ENCODE results near the gene PDE3B.

The PDE3B gene

DNA sequence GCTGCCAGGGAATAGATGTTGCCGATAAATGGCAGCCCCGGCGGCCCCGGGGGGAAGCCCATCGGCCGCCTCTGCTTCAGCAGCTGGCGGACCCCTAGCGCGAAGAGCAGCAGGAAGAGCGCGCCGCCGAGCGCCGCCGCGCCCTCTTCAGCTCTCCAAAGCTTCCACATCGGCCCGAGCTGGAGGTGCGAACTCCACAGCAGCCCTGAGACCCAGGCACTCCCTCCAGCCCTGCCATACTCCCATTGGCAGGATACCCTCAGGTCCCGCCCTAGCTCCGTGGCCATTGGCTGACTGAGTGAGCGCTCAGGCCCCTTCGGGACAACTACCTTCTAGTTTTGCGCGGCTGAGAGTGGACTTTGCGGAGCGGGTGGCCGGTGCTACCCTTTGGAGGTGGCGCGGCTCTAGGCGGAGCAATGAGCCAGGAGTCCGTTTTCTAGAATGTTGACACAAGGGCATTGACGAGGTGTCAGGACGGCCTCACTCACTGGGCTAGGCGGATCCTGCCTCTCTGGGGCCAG, 248.5 kb downstream of the PDE3B start, which contains the start of gene CYP2R1:
Gene CYP2R1 (minus strand): TSS at position 196 of the 521 bp plus-strand sequence. CDS start 26 bp downstream, at position 170.
- peak; percentile 96 for DNase-seq

DNA sequence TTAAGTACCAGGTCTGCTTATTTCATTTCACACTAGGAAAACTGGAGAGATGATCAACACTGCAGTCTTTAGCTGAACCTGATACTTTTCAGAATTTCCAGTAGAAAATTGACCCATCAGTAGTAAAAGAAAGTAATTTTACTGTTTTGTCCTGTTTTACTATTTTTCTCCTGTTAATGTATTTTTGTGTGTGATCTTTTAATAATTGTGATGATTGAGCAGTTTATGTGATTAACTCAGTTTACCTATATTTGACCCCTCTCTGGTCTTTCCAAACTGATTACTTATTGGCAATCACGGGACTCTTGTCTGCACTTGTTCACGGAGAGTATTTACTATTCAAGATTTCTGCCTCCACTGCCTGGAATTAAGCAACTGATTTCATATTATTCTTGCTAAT, 249.0 kb downstream of the PDE3B start:
- no peak for DNase-seq

DNA sequence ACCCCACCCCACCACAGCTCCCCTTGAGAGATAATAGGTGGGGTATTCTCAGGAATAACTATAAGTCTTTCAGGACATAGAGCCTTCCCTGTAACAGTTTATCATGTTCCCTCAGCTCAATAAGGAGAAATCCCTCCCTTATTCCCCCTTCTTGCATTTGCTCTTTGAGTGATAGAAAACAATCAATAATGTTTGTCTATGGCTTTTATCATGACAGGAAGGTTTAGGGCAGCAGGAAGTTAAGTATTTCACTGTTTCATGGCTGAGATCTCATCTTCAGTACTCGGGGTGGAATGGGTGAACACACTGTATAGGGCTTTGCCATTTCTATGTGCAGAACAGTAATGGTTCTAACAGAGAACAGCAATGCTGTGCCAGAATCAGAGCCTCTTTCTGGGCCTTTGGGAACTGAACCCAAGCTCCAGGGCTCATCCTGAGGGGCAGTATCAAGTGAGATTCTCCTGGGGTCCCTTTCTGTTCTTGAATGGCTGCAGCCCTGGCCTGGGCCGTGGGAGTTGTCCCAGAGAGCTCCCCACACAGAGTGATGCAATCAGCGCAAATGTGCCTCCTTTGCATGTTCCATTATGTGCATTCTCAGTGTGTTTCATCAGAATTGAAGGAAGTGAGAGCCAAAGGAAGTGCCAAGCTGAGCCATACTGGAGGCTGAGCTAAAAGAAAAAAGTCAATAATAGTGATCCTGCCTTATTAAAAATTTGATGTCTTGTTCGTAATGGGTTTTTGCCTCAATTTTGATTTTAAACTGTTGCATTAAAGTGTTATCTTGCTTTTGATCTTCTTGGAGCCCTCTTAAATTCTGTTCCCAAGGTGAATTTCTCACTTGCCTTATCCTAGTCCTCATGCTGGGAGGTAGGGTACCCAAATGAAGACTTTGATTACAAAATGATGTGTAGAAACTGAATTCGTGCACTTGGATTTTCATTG, 251.3 kb downstream of the PDE3B start:
- peak; percentile 31 for DNase-seq

DNA sequence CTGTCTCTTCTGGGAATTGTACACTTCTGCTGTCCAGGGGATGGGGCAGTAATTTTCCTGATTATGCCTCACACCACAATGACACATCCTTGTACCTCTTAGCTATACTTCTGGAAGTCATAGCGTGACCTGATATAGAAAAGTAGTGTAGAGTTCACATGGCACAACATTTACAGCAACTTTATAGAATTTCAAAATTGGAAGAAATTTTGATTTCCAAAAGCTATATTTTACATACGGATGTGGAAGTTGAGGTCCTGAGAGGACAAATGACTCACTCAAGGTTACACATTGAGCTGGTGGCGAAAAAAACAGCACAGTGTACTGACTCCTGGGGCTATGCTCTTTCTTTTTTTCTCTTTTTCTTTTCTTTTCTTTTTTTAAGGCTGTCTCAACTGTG, 254.8 kb downstream of the PDE3B start:
- no peak for DNase-seq

DNA sequence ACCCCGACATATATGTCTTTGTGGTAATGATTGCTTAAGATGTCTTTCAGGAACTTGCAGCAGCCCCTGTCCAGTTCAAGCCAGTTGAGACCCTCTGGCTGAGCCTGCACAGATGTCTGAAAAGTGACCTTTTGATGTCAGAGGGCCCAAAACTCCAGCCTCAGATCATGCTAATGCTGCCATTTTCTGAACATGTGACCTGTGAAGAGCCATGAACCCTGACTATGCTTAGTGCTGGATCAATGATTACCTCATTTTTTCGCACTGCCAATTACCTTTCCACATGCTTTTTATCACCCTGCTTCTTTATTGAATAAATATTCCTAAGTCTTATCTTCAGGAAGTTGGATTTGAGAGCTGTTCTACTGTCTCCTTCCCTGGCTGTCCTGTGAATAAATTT, 255.3 kb downstream of the PDE3B start:
- DNase-seq = no peak

DNA sequence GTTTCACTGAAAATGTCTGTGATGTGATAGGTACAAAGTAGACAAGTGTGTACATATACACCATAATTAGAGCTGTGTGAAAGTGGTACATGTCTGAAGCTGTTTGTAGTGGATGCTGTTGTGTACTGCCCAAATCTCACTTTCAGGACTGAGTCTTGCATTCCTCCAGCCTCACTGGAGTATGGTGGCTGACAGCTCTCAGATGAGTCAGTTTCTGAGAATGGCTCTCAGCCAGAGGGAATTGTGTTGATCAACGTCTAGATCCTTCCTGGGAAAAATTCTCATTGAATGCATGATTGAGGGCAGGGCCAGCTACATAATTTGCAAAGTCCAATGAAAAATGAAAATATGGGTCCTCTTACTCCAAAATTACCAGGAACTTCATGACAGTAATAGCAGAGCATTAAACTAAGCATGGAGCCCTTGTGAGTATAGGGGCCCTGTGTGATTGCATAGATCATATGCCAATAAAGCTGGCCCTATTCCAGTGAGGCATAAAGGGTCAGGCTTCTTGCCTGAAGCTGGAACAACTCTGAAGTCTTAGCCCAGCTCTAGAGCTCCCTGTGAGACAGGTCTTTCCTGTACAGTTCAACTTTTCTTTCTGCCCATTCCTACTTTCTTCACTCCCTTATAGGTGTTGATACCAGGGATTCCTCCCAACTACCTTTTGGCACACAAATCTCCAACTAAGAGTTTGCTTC, 259.2 kb downstream of the PDE3B start:
- DNase-seq = no peak

DNA sequence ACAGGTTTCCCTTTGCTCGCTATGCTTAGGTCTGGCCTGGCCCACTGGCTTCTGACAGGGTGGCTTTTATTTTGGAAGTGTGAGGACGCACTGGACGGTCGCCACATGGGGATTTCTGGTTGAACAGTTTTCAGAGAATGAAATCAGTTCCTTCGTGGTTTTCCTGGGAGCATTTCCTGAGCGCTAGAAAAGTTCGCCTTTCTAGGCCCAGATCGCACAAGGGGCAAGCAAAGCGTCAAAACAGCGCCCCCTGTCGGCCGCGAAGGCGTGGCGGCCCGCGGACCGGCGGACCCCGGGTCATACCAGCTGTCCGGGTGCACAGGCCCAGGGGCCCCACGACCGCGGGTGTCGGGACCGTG, 261.1 kb downstream of the PDE3B start:
- peak; percentile 89 for DNase-seq

DNA sequence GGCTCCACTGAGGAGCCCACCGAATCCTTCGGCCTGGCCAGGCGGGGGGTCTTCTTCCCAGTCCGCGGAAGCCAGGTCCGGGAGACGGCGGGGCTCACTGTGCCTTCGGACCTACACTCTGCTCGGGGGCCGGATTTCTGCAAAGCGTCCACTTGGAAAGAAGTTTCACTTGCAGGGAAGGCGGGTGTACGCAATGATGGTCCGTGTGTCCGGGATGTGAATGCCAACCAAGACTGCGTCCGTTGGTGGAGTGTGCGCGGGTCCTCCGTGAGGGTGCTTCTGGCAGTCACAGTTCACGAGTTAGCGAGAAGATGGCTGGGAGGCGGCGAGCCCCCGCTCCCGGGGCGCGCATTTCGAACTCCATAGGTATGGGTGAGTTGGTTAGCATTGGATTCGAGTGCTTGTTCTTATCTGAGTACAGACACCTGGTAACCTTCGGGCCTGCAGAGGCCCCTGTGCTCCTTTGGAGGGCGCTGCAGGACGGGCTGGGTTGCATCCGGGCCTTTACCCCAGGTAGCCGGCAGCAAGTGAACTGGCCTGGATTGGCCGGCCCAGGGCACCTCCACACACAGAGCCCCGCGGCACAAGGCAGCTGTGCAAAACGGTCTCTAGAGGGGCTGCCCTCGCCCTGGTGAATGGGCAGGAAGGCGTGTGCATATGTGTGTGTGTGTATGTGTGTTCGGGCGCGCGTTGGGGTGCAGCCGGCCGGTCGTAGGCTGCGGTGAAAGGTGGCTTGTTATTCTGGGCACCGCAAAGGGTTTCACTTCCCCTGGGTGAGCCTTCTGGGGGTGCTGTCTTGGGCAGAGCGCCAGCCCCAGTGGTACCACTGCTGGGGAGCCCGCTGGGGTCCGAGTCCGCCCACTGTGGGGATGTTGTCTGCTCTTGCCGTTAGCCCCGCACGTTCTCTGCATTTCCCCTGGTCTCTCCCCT, 261.8 kb downstream of the PDE3B start:
- DNase-seq = peak; percentile 68

DNA sequence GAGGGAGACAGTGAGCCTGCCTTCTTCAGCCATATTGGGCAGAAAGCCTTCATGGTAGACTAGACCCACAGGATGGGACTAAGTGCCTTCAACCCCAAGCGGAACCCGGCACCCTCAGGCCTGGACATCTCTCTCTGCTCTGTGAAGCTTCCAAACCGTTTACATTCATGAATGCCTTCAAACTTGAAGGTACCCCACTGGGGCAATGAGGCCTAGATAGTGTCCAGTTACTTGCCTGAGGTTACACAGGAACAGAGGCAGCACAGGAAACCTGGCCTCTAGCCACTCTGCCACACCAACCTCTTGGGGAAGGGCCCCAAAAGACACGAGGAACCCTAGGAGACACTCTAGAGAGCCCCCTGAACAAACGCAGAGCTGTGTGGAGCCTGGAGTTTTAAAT, 263.0 kb downstream of the PDE3B start:
- DNase-seq = no peak

DNA sequence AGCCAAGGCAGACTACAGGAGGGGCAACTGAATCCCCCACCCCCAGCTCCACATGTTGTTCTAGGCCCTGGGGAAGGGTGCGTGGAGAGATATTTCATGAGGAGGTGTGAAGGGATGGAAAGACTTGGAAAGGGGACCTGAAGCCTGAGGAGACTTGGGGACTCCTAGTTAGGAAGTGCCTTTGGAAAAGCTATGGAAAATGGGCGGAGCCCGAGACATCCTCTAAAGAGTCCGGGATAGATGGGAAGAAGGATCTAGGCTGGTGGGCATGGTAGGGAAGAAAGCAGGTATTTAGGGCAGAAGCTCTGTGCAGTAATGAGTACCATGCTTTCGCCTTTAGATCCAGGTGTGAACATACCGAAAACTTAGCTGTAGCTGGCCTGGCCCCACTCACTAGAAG, 263.4 kb downstream of the PDE3B start:
- no peak for DNase-seq

DNA sequence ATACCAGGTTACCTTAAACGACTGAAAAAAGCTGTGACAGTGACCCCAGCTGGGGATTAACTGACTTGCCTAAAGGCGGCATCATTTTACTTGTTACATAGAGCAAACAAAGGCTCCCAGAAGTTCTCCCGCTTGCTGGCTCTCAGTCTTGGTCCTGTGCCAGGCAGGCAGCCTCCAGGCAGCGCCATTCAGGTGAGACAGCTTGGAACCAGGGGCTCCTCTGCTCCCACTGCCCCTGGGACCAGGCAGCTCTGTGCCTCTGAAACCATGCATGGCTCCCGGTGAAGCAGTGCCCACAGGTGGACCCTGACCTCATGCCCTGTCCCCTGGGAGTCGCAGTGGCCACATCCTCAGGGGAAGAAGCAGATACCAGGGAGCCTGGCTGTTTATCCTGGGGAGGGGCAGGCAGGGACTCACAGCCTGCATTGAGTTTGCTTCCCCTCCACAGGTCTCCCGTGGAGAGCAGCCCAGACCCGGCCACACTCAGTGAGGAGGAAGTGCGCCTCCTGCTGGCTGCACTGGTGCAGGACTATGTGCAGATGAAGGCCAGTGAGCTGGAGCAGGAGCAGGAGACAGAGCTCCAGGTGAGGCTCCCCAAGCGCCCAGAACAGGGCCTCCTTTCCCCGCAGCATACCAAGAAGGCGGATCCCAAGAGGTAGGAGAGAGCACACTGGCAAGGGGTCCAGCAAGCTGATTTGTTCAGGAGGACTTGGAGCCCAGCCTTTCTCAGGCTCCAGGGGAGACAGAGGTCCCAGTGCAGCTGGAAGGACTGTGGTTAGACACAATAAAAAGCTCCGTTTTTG, 264.0 kb downstream of the PDE3B start:
- peak; percentile 90 for DNase-seq

DNA sequence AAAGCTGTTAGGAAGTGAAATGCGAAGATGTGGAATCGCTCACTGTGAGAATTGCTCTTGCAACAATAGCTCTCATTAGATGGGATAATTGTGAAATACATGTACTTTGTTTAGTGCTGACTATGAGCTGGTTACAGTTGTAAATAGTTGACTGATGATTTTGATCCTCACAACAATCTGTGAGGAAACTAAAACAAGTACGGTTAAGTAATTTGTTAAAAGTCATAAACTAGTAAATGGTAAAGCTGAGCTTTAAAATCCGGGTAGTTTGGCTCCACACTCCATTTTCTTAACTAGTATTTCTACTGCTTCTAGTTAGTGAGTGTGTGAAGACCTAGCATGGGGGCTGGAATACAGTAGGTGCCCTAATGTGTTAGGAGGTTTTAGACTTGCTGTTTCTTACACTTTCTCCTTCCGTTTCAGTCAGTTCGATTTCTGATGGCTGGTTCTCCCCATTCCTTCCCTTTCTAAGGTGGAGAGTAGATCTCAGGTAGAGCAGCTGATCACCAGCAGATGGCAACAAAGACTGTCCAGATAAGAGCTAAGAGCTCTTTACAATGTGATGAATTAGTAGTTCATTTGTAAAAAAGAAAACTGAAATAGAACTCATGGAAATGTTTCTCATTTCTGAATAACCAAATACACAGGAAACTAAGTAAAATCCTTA, 264.7 kb downstream of the PDE3B start:
- DNase-seq = peak; percentile 57

DNA sequence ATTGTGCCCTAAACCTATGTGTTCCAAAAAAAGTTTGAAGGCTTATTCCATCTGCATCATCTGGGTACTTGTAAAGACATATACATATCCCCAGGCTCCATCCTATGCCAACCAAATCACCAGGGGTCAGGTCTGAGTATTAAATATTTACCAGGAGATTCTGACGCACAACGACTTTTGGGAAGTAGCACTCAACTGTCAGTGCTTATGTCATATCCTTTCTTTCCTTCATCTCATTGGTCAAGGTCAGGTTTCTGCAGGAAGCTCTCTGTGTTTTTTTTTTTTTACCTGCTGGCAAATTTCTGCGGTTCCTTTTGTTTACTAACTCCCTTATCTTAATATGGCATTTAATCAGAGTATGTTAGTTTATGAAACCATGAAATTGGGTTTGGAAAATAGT, 270.9 kb downstream of the PDE3B start:
- DNase-seq = no peak

DNA sequence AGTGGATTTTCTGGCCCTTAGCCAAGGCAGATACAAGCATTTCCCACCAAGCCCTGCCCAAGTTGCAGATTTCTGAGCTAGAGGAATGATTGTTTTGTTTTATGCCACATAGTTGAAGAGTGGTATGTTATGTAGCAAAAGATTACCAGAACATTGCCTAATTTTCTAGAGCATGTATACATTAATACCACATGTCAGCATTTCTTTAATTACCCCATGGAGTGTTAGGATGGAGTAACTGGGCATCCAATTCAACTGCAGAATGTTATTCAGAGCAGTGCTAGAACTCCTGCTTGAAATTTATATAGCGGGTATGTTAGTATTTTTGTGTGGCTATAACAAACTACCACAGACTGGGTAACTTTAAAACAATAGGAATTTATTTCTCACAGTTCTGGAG, 272.8 kb downstream of the PDE3B start:
- no peak for DNase-seq
